HG02642 (cell line): Measurements from ENCODE around the gene GEMIN7.

Source experiments
- ATAC-seq: cut with Tn5 transposase; IDR thresholded peaks from one replicate; pipeline ENCODE4 v1.9.1; 2021; ENCODE audit warnings: mild to moderate bottlenecking; ENCODE audit not compliant: unreplicated experiment, poor library complexity

GEMIN7 gene

DNA sequence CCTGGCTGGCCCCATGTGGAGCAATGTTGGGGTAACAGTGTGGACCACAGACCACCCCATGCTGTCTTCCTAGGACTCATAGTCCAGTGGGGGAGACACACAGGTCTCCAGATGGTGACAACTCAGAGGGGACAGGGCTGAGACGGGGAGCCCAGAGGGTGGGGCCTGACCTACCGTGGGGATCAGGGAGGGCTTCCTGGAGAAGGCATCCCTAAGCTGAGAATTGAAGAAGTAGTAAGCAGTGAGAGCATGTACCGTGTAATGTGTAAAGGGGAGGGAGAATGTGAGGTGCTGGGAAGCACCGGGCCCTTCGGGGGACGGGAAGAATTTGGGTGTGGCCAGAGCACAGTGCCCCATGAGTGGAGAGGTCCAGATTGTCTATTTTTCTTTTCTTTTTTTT lies 45.0 kb downstream of the GEMIN7 start:
- ATAC-seq = no peak

DNA sequence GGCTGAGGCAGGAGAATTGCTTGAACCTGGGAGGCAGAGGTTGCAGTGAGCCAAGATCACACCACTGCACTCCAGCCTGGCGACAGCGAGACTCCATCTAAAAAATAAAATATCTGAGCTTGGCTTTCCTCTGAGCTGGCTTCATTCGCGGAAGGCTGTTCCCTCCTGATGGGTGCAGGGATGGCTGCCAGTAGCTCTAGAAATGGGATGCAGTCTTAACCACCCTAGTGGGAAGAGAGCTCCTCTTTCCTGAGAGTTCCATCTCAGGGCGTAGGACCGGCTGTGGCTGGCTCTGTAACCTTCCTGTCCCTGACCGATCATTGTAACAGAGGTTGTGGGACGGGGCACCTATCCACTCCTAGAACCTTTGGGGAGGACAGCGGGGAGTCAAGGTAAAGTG lies 46.3 kb downstream of the GEMIN7 start:
- ATAC-seq = no peak

DNA sequence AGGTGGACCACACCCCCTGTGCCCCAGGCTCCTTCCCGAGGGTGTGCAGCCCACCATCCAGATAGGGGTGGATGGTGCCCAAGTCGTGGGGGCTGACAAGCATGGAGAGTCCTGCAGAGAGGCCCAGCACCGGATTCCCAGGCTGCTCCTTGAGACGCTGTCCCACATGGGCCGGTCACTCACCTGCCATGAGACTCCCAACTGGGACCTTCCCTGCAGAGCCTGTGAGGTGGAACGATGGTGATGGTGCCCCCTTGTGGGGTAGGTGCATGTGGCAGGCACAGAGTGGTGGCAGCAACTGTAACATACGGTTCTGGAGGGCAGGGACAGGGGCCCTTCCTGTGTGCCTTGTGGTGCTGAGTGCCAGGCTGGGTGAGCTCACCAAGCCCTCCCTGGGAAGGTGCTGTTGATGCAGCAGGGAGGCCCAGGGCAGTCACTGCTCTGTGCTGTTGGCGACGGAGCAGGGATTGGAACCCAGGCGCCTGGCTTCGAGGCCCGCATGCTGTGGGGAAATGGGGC lies 47.0 kb downstream of the GEMIN7 start:
- ATAC-seq = peak; percentile 49

DNA sequence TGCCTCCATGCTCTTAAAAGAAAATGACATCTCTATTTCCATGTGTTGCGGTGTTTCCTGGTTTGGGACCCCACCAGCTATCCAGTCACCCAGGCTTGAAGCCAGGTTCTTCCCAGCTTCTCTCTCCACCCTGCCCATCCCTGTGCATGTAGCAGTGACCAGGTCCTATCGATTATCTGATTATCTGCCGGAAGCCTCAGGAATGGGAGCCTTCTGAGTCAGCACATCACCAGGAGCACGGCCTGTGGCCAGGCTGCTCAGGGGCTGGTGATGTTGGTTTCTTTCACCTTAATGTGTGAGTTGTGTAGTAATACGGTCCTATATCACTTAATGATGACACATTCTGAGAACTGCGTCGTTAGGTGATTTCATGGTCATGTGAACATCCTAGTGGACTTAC lies 47.6 kb downstream of the GEMIN7 start:
- ATAC-seq = no peak

DNA sequence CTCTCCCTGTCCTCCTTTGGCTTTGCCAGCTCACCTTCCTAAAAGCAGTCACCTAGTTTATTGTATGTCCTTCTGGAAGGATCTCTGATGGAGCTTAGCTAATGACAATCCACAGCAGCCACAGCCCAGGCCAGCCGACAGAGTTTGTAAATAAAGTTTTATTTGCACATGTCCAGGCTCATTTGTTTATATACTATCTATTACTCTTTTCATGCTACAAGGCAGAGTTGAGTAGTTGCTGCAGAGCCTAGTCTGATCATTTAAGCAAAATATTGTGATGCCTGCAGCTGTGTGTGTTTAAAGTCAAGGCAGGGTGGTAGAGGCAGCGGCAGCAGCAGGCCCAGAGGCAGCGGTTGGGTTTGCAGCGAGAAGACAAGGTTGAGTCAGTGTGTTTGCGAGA lies 49.1 kb downstream of the GEMIN7 start:
- no peak for ATAC-seq

DNA sequence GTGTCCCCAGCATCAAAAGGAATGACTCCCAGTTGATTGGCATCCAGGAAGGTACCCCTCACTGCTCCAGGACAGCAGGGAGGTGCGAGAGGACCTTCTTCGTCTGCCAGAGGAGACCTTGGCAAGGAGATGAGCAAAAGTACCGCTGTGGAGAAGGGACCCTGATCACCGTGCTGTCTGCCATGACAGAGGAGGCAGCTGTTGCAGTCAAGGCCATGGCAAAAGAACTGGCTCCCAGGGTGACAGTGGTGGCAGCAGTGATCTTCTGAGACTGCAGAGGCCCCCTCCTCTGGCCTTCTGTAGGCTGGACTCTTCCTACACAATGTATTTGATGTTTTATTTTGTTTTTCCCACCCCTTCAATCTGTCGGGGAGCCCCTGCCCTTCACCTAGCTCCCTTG lies 49.7 kb downstream of the GEMIN7 start:
- ATAC-seq = no peak

DNA sequence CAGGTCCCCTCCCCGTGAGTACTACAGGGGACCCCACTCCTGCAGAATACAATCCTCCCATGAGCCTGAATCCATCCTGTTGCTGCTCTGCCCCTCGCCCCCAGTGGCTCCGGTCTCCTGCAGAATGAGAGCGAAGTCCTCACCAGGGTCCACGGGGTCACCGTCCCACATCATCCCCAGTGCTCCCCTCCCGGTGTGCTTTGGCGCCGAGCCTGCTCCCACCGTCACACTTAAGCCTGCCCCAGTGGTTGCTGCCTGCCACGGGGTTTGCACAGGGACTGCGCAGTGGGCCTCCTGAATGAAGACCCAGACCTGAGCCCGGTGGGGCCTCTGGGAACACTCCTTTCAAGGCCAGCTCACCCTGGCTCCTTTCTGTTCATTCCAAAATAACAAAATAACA lies 51.2 kb downstream of the GEMIN7 start:
- no peak for ATAC-seq

DNA sequence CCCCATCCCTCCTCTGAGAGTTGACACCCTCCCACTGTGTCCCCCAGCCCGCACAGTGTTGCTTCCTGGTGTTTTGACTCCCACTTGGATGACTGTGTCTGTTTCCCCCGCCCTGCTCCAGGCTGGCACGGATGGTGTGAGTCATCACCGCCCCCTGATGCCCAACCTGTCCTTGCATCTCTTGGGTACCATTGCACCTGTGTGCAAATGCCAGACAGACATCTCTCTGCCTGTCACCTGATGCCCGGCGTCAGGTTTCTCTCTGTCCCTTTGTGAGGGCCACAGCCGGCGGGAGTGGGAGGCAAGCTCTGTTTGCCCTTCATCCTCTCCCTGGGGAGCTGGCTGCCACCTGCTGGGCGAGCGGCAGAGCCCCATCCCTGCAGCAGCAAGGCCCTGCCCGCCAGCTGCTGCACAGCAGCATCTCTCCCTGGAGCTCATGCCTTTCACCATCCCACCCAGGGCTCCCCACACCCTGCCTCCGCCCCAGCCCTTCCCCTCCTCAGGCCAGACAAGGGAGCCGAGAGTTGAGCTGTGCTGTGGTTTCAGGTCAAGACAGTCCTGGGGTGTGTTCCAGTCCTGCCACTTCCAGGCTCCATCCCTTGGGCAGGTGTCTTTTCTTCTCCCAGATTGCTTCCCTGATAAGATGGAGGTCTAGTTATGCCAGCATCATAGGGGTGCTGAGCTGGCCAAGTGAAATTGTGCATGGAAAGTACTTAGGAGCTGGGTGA lies 52.0 kb downstream of the GEMIN7 start:
- ATAC-seq = no peak

DNA sequence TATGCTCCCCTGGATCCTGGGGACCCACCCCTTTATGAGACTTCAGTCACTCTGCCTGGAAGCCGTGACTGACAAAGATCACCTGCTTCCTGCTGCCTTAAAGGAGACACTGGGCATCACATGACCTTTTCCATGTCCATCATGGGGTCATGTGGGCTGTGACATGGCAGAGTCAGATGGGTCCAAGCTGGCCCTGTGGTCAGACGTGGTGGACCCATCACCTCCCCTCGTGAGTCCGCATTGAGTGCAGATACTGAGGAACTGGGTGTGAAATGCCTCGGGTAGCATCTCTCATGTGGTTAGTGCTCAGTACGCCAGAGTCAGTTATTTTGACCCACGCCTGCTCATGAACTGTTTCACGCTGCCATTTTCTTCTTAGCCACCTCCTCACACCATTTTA lies 54.6 kb downstream of the GEMIN7 start:
- ATAC-seq = no peak

DNA sequence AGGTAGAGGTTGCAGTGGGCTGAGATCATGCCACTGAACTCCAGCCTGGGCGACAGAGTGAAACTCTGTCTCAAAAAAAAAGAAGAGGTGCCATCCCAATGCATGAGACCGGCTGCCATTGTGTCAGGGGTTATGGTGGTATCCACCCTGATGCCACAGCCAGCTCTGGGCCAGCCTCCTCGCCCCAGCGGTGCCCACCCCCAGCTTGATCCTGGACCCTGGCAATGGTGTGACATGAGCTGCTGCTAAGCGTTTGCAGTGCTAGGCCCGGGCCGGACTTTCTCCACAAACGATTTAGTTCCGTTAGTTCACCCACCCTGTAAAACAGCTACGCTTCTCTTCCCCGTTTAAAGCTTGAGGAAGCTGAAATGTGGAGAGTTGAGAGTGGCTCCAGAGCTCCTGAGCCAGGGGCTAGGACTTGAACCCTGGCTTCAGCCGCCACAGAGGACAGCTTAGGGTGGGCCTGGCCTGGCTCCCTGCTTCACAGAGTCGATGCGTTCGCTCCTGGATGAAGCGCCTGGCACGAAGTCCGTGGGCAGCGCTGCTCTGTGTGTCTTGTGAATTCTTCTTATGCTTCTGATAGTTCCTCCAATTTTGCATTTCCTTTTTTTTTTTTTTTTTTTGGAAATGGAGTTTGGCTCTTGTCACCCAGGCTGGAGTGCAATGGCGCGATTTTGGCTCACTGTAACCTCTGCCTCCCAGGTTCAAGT lies 56.3 kb downstream of the GEMIN7 start:
- ATAC-seq = no peak

DNA sequence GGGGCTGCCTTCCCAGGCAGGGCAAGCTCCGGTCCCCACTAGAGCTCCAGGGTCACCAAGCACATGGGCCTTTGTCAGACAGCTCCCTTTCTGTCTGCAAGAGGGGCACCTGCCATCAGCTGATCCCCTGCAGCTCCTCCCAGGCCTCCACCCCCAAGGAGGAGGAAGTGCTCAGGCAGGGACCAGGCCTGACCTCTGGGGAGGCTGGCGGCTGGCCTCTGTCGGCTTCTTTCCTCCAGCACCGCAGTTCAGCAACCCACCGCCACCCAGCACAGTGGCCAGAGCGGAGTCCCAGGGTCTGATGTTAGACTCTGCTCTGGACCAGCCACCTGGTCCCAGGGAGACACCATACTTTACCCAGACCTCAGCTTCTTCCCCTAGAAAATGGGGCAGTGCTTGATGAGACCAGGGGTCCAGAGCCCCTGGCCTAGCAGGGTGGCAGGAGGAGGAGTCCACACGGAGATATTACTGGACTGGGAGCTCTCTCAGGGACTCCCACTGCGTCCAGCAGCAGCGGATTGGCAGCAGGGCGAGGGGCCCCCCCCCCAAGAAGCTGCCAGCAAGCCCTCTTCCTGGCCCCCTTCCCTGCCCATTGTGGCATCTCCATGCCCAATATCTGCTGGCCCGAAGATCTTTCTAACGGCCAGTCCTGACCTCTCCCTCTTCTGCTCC lies 57.6 kb downstream of the GEMIN7 start:
- peak; percentile 21 for ATAC-seq

DNA sequence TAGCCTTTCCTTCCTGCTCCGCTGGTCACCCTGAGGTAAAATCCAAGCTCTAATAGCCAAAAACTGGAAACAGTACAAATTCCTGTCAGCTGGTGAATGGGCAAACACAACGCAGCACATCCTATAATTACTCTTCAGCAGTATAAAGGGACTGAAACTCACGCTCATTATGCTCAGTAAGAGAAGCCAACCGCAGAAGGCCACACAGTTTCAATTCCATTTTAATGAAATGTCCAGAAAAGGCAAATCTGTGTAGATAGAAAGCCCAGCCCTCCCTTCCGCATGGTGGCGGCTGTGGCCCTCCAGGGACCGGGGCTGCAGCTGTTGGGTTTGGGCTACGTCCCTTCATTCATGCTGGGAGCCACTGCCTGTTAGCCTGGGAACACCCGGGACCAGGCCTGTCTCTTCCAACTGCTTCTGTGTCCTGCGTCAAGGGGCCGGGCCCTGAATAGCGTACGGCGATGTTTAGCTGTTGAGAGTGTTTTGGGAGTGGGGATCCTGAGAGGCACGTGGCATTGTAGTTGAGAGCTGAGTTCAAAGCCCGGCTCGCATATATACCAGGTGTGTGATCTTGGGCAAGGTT lies 58.2 kb downstream of the GEMIN7 start:
- ATAC-seq = peak; percentile 70

DNA sequence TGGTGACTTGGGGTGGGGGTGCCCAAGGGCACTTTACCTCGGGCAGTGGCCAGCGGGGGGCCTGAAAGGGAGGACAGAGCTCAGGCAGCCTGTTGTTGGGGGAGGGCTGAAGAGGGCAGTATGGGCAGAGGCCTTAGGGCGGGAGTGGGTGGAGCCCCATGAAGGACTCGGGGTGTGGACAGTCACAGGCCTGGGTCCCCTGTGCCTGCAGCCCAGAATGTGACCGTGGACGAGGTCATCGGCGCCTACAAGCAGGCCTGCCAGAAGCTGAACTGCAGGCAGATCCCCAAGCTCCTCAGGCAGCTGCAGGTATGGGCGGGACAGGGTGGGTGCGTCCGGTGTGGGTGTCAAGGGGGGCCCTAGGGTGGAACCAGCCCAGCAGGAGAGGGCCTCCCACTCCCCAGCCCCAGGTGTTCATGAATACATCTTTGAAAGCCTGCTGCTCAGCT lies 59.3 kb downstream of the GEMIN7 start:
- no peak for ATAC-seq

DNA sequence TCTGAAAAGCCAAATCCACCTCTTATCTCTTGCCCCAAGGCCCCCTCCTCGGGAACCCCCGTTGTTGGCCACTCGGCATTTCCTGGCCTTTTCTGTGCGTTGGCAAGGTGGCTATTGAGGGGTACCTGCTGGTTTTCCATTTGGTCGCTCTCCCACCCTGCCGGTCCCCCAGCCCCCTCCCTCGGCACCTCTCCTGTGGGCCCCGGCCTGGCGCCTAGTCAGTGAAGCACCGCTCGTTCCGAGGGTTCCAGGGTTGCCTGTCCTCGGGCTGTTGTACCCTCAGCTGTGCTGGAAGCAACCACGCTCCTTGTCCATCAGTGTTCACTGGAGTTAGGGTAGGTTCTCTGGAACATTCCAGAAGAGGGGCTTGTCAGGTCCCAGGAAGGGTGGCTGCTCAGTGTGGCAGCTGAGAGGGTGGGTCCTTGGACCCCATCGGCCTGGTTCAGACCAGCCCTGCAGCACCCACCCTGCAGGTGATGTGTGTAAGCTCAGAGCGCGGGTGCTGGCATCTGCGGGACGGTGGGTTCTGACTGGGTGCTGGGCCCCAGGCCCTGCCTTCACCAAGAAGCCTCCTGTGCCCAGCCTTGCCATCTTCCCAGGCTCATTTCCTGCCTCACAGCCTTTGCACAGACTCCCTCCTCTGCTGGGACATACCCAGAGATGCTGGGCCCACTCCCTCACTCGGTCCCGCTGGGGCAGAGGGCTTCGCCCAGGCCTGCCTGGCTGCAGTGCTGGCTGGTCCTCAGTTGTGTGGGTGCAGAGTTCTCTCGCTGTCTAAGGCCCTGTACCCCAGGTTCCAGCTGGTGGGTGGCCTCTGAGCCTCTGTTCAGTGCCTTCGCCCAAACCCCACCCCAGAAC lies 60.5 kb downstream of the GEMIN7 start:
- ATAC-seq = no peak

DNA sequence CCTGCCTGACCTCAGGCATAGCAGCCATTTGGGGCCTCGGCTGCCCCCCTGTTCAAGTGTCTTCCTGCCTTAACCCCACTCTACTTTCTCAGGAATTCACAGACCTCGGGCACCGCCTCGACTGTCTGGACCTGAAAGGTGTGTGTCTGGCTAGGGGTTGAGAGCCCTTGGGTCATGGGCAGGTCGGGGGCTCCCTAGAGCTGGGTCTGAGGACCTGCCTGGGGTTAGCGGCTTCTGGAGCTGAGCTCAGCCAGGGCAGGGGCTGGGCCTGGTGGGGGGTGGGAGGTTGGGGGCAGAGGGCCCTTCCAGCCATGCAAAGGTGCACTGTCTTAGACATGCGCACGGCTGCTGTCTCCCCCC lies 61.1 kb downstream of the GEMIN7 start:
- ATAC-seq = no peak

DNA sequence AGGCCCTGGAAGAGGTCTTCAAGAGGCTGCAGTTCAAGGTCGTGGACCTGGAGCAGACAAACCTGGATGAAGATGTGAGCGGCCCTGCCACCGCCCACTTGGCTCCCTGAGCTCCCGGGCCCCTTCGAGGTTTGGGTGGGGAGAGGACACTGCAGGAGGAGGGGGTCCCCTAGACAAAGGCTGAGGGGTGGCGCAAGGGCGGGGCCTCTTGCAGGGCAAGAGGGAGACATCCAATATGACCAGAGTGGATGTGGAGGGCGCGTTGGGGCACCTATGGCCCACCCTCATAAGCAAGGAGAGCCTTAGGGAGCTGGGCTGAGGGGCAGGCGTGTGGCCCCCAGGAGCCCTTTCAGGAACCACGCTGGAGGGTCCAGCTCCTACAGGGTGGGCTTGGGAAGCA lies 61.5 kb downstream of the GEMIN7 start:
- ATAC-seq = no peak
